BE2C (cell line): Measurements from ENCODE around the gene FRK.

ENCODE experiments used
- DNase-seq: peaks from one replicate; pipeline ENCODE4 v3.0.0-alpha.2; 2020
- H3K27me3 ChIP-seq: fragments of 250-450 bp; sonication (Bioruptor Pico); 2 replicates; pipeline ENCODE4 v1.5.1; 2020; ENCODE audit warnings: mild to moderate bottlenecking
- H3K36me3 ChIP-seq: fragments of 250-450 bp; sonication (Bioruptor Pico); 2 replicates; pipeline ENCODE4 v1.5.1; 2020; ENCODE audit warnings: mild to moderate bottlenecking
- H3K4me1 ChIP-seq: fragments of 250-450 bp; sonication (Bioruptor Pico); 2 replicates; pipeline ENCODE4 v1.5.1; 2020
- H3K4me3 ChIP-seq: 2 replicates; pipeline ENCODE4 v1.5.1; 2011; ENCODE audit warnings: low read depth, low read length
- H3K9me3 ChIP-seq: fragments of 250-450 bp; sonication (Bioruptor Pico); 2 replicates; pipeline ENCODE4 v1.5.1; 2020
- CTCF ChIP-seq: IDR thresholded peaks from 2 replicates; pipeline ENCODE4 v1.5.1; 2012; ENCODE audit warnings: mild to moderate bottlenecking, low read depth, low read length

Gene FRK

GRCh38 chr6:116018976-116019375, 41.7 kb downstream of the FRK start:
- no peaks in the 10 kb centered on the region for H3K27me3 ChIP-seq
- no peak overlapping the region for H3K4me3 ChIP-seq
- DNase-seq, result no peak
- TF ChIP-seq CTCF, result no peak
- no peaks in the 10 kb centered on the region for H3K9me3 ChIP-seq
- no peaks in the 10 kb centered on the region for H3K4me1 ChIP-seq
- no peaks in the 10 kb centered on the region for H3K36me3 ChIP-seq

- H3K4me3 ChIP-seq, result no peak overlapping the region
- DNase-seq, result no peak
- no peaks in the 10 kb centered on the region for H3K36me3 ChIP-seq
- TF ChIP-seq CTCF, result no peak
- H3K4me1 ChIP-seq, result no peaks in the 10 kb centered on the region
- H3K27me3 ChIP-seq, result no peaks in the 10 kb centered on the region
- no peaks in the 10 kb centered on the region; the same call in 1 of the 2 replicates for H3K9me3 ChIP-seq
Observed at GRCh38 chr6:116017546-116018295, 43.0 kb downstream of the FRK start.

DNA sequence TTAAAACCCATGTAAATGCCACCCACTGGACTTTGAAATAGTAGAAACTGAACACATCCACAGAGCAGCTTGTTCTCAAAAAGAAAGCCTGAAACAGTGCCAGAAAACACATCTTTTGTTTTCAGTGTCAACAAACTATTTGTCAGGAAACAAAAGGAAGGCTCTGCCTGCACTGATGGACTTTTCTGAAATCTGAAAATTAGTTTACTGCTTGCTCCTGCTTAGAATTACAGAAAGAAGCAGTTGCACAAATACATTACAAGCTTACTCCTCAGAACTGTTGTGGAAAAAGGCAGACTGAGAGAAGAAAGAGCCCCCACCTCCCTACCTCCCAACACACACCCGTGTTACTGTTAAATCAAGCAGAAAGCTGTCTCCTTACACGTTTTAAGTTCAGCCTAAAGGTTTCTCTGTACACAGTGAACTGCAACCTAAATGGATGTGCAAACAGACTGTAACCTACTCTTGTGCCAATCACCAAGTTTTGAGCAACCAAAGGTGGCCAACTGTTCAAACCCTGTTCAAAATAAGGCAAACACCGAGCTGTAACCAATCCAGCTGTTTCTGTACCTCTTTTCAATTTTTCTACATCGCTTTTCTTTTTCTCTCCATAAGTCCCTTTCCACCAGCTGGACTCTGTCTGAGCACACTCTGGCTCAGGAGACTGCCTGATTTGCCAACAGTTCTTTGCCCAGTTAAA, 43.7 kb downstream of the FRK start:
- no peaks in the 10 kb centered on the region for H3K36me3 ChIP-seq
- TF ChIP-seq CTCF, result no peak
- no peaks in the 10 kb centered on the region for H3K4me1 ChIP-seq
- H3K27me3 ChIP-seq, result no peaks in the 10 kb centered on the region
- no peaks in the 10 kb centered on the region; the same call in 1 of the 2 replicates for H3K9me3 ChIP-seq
- H3K4me3 ChIP-seq, result no peak overlapping the region
- no peak for DNase-seq

DNA sequence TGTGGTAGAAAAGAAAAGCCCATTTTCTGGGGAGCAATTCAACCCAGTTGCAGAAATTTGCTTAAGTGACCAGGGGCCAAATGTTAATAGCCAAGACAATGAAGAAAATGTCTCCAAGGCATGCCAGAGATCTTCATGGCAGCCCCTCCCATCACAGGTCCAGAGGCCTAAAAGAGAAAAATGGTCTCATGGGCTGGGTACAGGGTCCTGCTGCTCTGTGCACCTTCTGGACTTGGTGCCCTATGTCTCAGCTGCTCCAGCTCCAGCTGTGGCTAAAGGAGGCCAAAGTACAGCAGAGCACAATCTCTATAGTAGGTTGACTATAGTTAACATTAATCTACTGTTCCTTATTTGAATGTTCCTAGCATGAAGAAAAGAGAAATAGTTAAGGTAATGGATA, 44.7 kb downstream of the FRK start:
- TF ChIP-seq CTCF, result no peak
- DNase-seq, result no peak
- no peak overlapping the region for H3K4me3 ChIP-seq
- H3K9me3 ChIP-seq, result no peaks in the 10 kb centered on the region; the same call in 1 of the 2 replicates
- no peaks in the 10 kb centered on the region for H3K4me1 ChIP-seq
- no peaks in the 10 kb centered on the region for H3K36me3 ChIP-seq
- H3K27me3 ChIP-seq, result no peaks in the 10 kb centered on the region

- Histone ChIP-seq H3K4me1 (no peaks in the 10 kb centered on the region), H3K4me3 (no peak overlapping the region), H3K27me3 (no peaks in the 10 kb centered on the region), H3K9me3 (no peaks in the 10 kb centered on the region; the same call in 1 of the 2 replicates), H3K36me3 (no peaks in the 10 kb centered on the region)
- no peak for DNase-seq
- TF ChIP-seq CTCF, result no peak
Observed at GRCh38 chr6:116015561-116015960, 45.1 kb downstream of the FRK start.

GRCh38 chr6:116012951-116013350, 47.7 kb downstream of the FRK start:
- no peak for TF ChIP-seq CTCF
- Histone ChIP-seq H3K4me1 (no peaks in the 10 kb centered on the region), H3K4me3 (no peak overlapping the region), H3K27me3 (no peaks in the 10 kb centered on the region), H3K9me3 (no peaks in the 10 kb centered on the region; the same call in 1 of the 2 replicates), H3K36me3 (no peaks in the 10 kb centered on the region)
- DNase-seq, result no peak
